GM19372 (cell line): ENCODE data around the gene RBFOX2.
"Not testable (repeated sequence)": the region's sequence is repeated elsewhere in the genome, so short reads cannot be mapped to it uniquely, and the experiment has no call there.

Source experiments
- ATAC-seq: cut with Tn5 transposase; IDR thresholded peaks from one replicate; pipeline ENCODE4 v1.9.1; 2021; ENCODE audit warnings: mild to moderate bottlenecking, low read depth, moderate library complexity; ENCODE audit not compliant: unreplicated experiment

RBFOX2 gene, protein sequence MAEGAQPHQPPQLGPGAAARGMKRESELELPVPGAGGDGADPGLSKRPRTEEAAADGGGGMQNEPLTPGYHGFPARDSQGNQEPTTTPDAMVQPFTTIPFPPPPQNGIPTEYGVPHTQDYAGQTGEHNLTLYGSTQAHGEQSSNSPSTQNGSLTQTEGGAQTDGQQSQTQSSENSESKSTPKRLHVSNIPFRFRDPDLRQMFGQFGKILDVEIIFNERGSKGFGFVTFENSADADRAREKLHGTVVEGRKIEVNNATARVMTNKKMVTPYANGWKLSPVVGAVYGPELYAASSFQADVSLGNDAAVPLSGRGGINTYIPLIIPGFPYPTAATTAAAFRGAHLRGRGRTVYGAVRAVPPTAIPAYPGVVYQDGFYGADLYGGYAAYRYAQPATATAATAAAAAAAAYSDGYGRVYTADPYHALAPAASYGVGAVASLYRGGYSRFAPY

DNA sequence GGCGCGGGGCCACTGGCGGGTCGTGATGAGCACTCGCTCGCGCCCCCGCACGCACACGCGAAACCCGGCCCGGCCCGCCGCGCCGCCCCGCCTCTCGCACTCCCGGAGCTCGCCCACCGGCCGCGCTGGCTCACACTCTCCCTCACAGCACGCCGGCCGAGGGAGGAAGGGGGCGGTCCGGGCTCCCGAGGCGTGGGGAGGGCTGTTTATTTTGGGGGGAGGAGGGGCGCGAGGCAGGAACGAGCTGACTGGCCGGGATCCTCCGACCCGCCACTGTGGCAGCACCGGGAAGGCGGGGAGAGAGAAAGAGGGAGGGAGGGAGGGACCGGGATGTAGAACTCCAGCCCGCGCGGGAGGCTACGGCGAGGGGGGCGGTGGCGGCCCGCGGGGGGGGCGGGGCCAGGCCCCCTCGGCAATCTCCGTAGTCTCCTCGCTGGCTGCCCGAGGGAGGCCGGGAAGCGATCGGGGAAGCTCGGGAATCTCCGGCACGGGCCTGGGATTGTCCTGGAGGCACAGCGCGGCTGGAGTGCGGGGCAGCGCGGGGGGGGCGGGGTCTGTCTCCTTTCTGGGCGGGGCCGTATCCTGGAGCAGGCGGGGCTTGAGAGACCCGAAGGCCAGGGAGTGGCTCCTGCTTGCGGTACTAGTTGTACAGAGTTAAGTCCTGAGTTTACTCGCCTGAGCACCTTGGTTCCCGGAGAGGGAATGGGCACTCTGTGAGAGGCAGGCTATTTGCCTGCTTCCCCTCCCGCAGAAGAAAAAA, at the start of gene RBFOX2:
TSS of gene RBFOX2 (minus strand) at position 179 of the 760 bp plus-strand sequence. CDS start 399 bp downstream, outside the sequence.
- ATAC-seq: no peak

DNA sequence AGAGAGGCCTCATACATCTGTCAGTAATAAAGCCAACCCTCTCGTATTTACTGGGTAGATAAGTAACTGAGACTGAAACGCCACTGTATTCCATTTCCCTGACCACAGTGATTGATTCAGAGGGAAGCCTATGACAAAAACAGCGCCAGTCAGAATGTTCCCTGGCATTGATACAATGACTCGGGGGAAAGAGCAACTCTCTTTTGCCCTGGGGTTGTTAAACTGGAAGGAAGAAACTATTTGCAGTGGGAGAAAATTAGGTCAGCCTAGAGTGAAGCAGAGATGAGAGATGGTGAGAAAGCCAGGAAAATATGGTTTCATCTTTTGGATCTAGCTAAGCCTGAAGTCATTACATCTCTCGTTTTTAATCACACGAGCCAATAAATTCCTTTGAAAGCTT, 48.6 kb upstream of the RBFOX2 start:
- no peak for ATAC-seq

- no peak for ATAC-seq
These were observed 47.1 kb upstream of the RBFOX2 start for GRCh38 chr22:36075724-36076123.

DNA sequence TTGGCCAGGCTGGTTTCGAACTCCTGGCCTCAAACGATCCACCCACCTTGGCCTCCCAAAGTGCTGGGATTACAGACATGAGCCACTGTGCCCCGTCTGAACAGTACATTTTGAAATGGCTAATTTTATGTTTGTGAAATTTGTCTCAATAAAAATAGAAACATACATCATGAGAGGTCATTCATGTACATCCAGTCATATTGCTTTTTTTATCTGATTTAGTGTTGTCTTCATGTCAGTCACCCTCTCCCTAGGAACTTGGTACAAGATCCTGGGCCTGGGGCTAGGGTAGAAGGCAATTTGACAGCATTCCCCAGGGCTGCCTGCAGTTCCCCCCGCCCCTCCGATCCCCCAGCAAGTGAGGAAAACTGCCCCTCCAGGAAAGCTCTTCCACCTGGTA, 46.6 kb upstream of the RBFOX2 start:
- no peak for ATAC-seq

- no peak for ATAC-seq
These were observed 44.9 kb upstream of the RBFOX2 start for GRCh38 chr22:36073476-36073875.

DNA sequence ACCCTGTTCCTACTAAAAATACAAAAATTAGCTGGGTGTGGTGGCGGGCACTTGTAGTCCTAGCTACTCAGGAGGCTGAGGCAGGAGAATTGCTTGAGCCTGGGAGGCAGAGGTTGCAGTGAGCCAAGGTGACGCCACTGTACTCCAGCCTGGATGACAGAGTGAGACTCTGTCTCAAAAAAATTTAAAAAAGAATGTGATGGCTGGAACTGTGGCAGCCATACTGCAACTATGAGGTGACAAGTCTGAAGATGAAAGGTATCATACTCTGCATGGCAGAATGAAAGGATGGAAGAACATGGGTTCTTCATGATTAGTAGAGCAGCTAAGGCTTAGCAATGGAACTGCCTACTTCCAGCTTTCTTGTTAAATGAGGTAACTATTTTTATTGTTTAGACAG, 42.0 kb upstream of the RBFOX2 start:
- not testable (repeated sequence) for ATAC-seq

- no peak for ATAC-seq
These were observed 40.7 kb upstream of the RBFOX2 start for GRCh38 chr22:36069368-36069767.

GRCh38 chr22:36068776-36069344, 40.2 kb upstream of the RBFOX2 start:
- ATAC-seq: no peak

- ATAC-seq: no peak
These were observed 38.6 kb upstream of the RBFOX2 start for GRCh38 chr22:36067235-36067558.

DNA sequence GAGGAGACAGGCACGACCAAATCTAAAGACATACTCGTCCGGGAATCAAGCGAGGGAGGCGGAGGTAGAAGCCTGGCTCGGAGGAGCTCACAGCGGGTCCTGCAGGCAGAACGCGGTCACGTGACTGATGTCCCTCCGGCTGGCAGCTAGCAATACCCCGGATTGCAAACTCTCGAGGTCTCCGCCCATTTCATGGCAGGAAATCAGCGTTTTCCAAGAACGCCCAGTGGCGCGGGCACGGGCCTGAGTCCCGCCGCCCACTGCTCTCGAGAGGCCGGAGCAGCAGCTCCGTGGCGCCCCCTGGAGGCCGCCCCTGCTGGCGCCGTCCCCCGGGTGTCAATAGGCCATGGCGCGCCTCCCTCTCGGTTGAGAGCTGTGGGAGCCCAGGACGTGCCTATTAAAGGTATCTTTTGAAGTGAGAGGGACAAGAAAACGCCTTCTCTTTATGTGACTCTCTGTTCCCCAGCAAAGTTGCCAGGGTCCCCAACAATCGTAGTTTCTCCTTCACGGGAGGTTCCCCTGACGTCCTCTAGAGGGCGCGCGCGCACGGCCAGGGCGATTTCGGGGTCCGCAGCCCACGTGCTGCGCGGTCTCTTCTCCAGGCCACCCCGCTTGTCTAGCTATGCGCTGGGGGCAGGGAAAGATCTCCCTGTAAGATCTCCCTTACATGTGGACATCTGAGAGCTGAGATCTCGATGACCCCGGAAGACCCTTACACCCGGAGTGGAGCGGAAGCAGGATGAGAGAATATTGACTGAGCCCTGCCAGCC, 37.3 kb upstream of the RBFOX2 start:
- no peak for ATAC-seq

- no peak for ATAC-seq
These were observed 36.8 kb upstream of the RBFOX2 start for GRCh38 chr22:36065462-36065774.

DNA sequence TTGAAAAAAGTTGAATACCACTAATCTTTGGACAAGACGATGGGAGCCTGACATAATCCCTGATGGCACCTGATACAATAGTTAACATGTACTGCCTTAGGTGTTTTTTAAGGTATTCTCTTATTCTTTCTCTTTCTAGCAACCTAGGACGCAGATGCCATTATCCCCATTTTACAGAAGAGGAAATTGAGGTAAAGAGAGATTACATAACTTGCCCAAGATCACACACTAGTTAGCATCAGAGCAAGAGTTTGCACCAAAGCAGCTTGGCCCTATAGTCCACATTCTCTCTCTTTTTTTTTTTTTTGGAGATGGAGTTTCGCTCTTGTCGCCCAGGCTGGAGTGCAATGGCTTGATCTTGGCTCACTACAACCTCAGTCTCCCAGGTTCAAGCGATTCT, 35.7 kb upstream of the RBFOX2 start:
- ATAC-seq: no peak

- no peak for ATAC-seq
These were observed 28.4 kb upstream of the RBFOX2 start for GRCh38 chr22:36056980-36057379.

DNA sequence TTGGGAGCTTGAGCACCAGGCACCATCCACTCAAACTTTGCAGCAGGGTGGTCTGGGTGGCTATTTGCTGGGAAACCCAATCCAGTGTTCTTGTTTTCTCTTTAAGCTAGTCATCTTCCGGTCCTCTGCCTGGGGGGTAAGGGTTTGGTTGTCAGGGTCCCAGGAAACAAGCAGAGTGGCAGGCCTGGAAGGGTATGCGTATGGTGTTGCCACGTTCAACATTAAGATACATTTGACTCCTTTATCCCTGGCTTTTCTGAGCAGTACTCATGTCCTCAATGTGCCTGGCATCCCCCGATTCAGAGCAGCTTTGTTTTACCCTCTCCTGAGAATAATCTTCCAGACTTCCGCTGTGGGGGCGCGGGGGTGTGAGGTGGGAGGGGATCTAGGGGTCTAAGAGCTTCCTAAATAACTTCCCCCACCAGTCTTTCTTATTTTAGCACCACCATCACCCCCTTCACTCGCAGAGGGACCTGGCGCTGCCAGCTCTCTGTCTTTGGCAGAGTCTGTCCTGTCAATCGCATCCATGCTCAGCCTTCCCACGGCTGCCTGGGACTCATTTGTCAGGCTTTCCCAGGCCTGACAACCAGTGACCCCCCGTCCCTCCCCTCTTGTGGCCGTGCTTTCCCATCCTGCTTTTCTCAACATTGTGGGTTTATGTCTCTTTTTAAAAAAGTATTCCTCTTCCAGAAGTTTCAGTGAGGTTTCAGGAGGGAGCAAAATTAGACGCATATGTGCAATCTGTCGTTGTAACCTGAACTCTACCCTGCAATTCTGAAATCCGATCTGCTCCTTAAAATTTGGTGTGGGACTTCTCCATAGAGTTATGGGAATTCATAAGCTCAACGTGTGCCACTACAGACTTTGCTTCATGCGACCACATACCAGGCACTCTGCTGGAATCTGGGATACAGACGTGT, 27.0 kb upstream of the RBFOX2 start:
- no peak for ATAC-seq

- not testable (repeated sequence) for ATAC-seq
These were observed 25.8 kb upstream of the RBFOX2 start for GRCh38 chr22:36054446-36054845.

DNA sequence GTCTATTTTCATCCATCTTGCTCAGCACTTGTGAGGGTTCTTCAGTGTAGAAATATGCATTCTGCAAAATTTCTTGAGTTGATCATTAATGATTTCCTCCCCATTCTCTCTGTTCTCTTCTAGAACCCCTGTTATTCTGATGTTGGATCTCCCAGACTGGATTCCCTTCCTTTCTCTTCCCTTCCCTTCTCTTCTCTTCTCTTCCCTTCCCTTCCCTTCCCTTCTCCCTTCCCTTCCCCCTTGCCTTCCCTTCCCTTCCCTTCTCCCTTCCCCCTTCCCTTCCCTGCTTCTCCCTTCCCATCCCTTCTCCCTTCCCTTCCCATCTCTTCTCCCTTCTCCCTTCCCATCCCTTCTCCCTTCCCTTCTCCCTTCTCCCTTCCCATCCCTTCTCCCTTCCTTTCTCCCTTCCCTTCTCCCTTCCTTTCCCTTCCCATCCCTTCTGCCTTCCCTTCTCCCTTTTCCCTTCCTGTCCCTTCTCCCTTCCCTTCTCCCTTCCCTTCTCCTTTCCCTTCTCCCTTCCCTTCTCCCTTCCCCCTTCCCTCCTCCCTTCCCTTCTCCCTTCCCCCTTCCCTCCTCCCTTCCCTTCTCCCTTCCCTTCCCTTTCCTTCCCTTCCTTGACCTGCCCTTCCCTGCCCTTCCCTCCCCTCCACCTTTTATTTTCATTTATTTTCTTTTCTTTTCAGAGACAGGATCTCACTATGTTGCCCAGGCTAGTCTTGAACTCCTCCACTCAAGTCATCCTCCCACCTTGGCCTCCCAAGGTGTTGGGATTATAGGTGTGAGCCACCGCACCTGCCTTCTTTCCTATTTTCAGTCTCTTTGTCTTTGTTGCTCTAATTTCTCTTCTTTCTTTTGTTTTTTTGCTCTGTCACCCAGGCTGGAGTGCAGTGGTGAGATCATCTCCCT, 24.9 kb upstream of the RBFOX2 start:
- ATAC-seq: no peak

DNA sequence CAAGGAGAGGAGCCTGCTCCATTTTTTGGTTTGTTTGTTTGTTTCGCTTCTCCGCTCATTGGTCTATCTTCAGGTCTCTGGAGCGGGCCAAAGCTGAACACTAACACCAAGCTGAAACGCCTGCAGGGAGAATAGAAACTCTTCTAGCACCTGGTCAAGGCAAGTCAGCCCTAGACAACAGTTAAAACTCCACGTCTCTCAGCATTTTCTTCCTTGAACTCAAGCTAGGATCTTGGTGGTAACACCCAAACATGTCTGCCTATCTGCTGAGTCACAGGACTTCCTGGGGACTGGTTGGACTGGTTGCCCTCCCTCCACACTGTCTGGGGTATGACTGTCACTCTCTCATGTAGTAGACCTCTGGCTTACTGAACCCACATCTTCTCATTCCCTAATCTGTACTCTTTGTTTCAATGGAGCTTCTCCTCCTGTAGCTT, 23.9 kb upstream of the RBFOX2 start:
- ATAC-seq: no peak

DNA sequence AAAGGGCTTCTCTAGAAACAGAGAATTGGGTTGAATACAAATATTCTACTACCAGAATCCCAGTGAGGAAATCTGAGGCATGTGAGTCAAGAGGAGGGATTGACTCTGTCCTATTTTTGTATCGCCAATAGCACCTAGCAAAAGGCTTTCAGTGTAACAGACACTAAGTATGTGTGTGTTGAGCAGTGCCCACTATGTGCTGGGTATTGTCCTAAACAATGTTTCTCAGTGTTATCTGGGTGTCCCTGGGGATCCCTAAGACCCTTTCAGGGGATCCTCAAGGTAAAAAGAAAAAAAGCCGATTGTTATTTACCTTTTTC, 21.0 kb upstream of the RBFOX2 start:
- no peak for ATAC-seq
